Stimulated activated CD4-positive, alpha-beta T cell treated with anti-CD3 and anti-CD28 coated beads, Interleukin-2, amount 100 ng/mL, for 24 hours (primary cell): ENCODE results near the gene CCNC.

Experiments used
- DNase-seq, 2 donors: peaks; one replicate each; pipeline ENCODE4 v3.0.0-alpha.2; 2020

CCNC gene

GRCh38 chr6:99568103-99568933 is at the start of gene CCNC:
CCNC (minus strand) TSS chr6:99568660; CDS start chr6:99568527, 133 bp downstream.
- DNase-seq: peak; percentile 90

GRCh38 chr6:99617131-99617530 is 48.7 kb upstream of the CCNC start:
- DNase-seq: no peak

- peak in 1 of 2 donors; percentile 34 for DNase-seq
Measured at GRCh38 chr6:99614430-99615186, 46.1 kb upstream of the CCNC start.

- DNase-seq: peak in 1 of 2 donors; percentile 45
Measured at GRCh38 chr6:99613705-99614429, 45.4 kb upstream of the CCNC start.

- DNase-seq: peak in 1 of 2 donors; percentile 66
Measured at GRCh38 chr6:99613409-99613704, 44.9 kb upstream of the CCNC start.

GRCh38 chr6:99612551-99613408 is 44.3 kb upstream of the CCNC start:
- no peak for DNase-seq

GRCh38 chr6:99611148-99611547 is 42.7 kb upstream of the CCNC start:
- DNase-seq: no peak

GRCh38 chr6:99609905-99610489 is 41.5 kb upstream of the CCNC start:
- no peak for DNase-seq

GRCh38 chr6:99608886-99609482 is 40.5 kb upstream of the CCNC start:
- DNase-seq: no peak

GRCh38 chr6:99608059-99608885 is 39.8 kb upstream of the CCNC start:
- no peak for DNase-seq

GRCh38 chr6:99607416-99608036 is 39.1 kb upstream of the CCNC start:
- no peak for DNase-seq

- DNase-seq: no peak
Measured at GRCh38 chr6:99606656-99607415, 38.4 kb upstream of the CCNC start, which contains the start of gene PRDM13. PRDM13 (plus strand) TSS chr6:99606833; CDS start chr6:99607035, 202 bp downstream.

- no peak for DNase-seq
Measured at GRCh38 chr6:99605911-99606655, 37.6 kb upstream of the CCNC start.

- DNase-seq: no peak
Measured at GRCh38 chr6:99605074-99605734, 36.7 kb upstream of the CCNC start.

GRCh38 chr6:99604166-99605073 is 36.0 kb upstream of the CCNC start:
- DNase-seq: no peak

GRCh38 chr6:99603421-99604165 is 35.1 kb upstream of the CCNC start:
- peak in 1 of 2 donors; percentile 50 for DNase-seq
